Measurements from ENCODE around the gene UBASH3A.

- TF ChIP-seq CTCF (IDR thresholded peaks at IDR 0.05) (no peak), HOXA7 (CRISPR knock-in tag; IDR thresholded peaks at IDR 0.05) (no peak), RAD21 (conservative IDR thresholded peaks at IDR 0.05 in 1 of 2, IDR thresholded peaks at IDR 0.05 in 1 of 2) (no peak), JUN (IDR thresholded peaks at IDR 0.05) (no peak), NR3C1 (IDR thresholded peaks at IDR 0.05) (no peak), PBX3 (IDR thresholded peaks at IDR 0.05) (no peak), REST (IDR thresholded peaks at IDR 0.05) (no peak), POLR2A (IDR thresholded peaks at IDR 0.05; ENCODE audit: low read length) (no peak), HMGXB4 (CRISPR knock-in tag; IDR thresholded peaks at IDR 0.05; ENCODE audit: borderline replicate concordance) (no peak), ZSCAN20 (CRISPR knock-in tag; IDR thresholded peaks at IDR 0.05) (no peak), RCOR1 (IDR thresholded peaks at IDR 0.05; ENCODE audit: low read depth, low read length) (no peak), POLR2AphosphoS2 (conservative IDR thresholded peaks at IDR 0.05; ENCODE audit: low read length) (no peak), BHLHE40 (IDR thresholded peaks at IDR 0.05; ENCODE audit: low read depth, low read length) (no peak)
Observed at GRCh38 chr21:42356046-42356445, 47.7 kb upstream of the UBASH3A start.

All from A549 (cell line).